Testis (tissue), 3 donors: Measurements from ENCODE around the gene PCSK4. TPM values are rescaled to one million over a fixed set of nuclear protein-coding genes. Genes with fewer than 3 reads are reported as not detected.
A peak's percentile ranks its signal among the peaks of the same experiment; 100 is the strongest.
"Not testable (repeated sequence)": the region's sequence is repeated elsewhere in the genome, so short reads cannot be mapped to it uniquely, and the experiment has no call there.

Experiments used
- DNase-seq: peaks from one replicate; pipeline ENCODE4 v3.0.0-alpha.2; 2019
- H3K27ac ChIP-seq, 2 donors: fragments of 200-600 bp; sonication (generic); one replicate each; pipeline ENCODE4 v1.5.1; 2019
- H3K27me3 ChIP-seq: fragments of 200-600 bp; sonication (generic); one replicate; pipeline ENCODE4 v1.5.1; 2019
- H3K36me3 ChIP-seq: fragments of 200-600 bp; sonication (generic); one replicate; pipeline ENCODE4 v1.5.1; 2017; ENCODE audit warnings: low read depth; ENCODE audit errors: missing control alignments
- H3K4me1 ChIP-seq: fragments of 200-600 bp; sonication (generic); one replicate; pipeline ENCODE4 v1.5.1; 2019
- H3K4me3 ChIP-seq, 2 donors: fragments of 200-600 bp; sonication (generic); one replicate each; pipeline ENCODE4 v1.5.1; 2017 to 2019
- H3K9me3 ChIP-seq: fragments of 200-600 bp; sonication (generic); one replicate; pipeline ENCODE4 v1.5.1; 2017
- CTCF ChIP-seq, 3 experiments: fragments of 450-650 bp in 2 of 3; fragments of 200-600 bp in 1 of 3; sonication (generic) in 1 of 3; IDR thresholded peaks; one replicate each; pipeline ENCODE4 v1.5.1; 2016 to 2019; ENCODE audit warnings: antibody characterized with exemption in 3 of 3, mild to moderate bottlenecking in 2 of 3, moderate library complexity in 1 of 3
- POLR2A ChIP-seq: fragments of 450-650 bp; IDR thresholded peaks from one replicate; pipeline ENCODE4 v1.6.1; 2017; ENCODE audit warnings: antibody characterized with exemption, mild to moderate bottlenecking, moderate library complexity
- WGBS, 2 donors: methylation state at CpG; one replicate each; pipeline ENCODE4 v1.1.5; 2018; 5-methylcytosine and 5-hydroxymethylcytosine counted together
- intact Hi-C: fragments of 100-400 bp; cut with DNase I; formaldehyde crosslinking; loops from one replicate; pipeline ENCODE4 v1.15.1; 2023; ENCODE audit warnings: low total_unique reads
- polyA plus RNA-seq: library from polyadenylated mRNA; stranded (reverse); fragments of 350-450 nt; fragmentation: Illumina TruSeq; extraction: RNeasy Lipid Tissue Mini Kit (QIAGEN cat#74804); gene quantifications from one replicate; pipeline ENCODE4 v1.2.3, GENCODE V29; 2014; ENCODE audit warnings: low read depth, low replicate concordance; ENCODE audit not compliant: insufficient read depth
- total RNA-seq, 2 donors: library from RNA; depleted of rRNA; stranded (reverse); fragments of >200 nt; gene quantifications; one replicate each; pipeline ENCODE4 v1.2.3, GENCODE V29; 2016

The PCSK4 gene
- total and polyA plus RNA-seq, 3 donors from 2014 or later, result 108 to 203 (median 179) TPM

- Histone ChIP-seq H3K27ac (no peak overlapping the region), H3K4me1 (peaks cover 14% of the 10 kb centered on the region), H3K9me3 (no peaks in the 10 kb centered on the region), H3K27me3 (no peaks in the 10 kb centered on the region), H3K4me3 (no peak overlapping the region), H3K36me3 (no peaks in the 10 kb centered on the region)
- no peak for DNase-seq
- intact Hi-C loops, result no loop called here
- WGBS, 2 donors, result 78 to 82% methylated on average over 25 to 37 of the region's 37 CpGs
- TF ChIP-seq CTCF (IDR thresholded peaks at IDR 0.05) (no peak), POLR2A (no peak)
Observed at GRCh38 chr19:1482361-1483130, 7.6 kb downstream of the PCSK4 start.

- peaks cover 14% of the 10 kb centered on the region for H3K4me1 ChIP-seq
- no peak for DNase-seq
- H3K27me3 ChIP-seq, result no peaks in the 10 kb centered on the region
- intact Hi-C loops, result no loop called here
- TF ChIP-seq POLR2A (no peak), CTCF (IDR thresholded peaks at IDR 0.05) (no peak)
- WGBS, 2 donors, result 91 to 93% methylated on average over 5 to 36 of the region's 36 CpGs
- H3K27ac ChIP-seq, result no peak overlapping the region
- no peaks in the 10 kb centered on the region for H3K36me3 ChIP-seq
- H3K9me3 ChIP-seq, result no peaks in the 10 kb centered on the region
- no peak overlapping the region for H3K4me3 ChIP-seq
Observed at GRCh38 chr19:1481893-1482360, 8.2 kb downstream of the PCSK4 start.

GRCh38 chr19:1481224-1481892 is 8.8 kb downstream of the PCSK4 start:
- no peaks in the 10 kb centered on the region for H3K27me3 ChIP-seq
- no peaks in the 10 kb centered on the region for H3K36me3 ChIP-seq
- no peak overlapping the region for H3K4me3 ChIP-seq
- TF ChIP-seq CTCF (IDR thresholded peaks at IDR 0.05) (no peak), POLR2A (no peak)
- H3K4me1 ChIP-seq, result peaks cover 14% of the 10 kb centered on the region
- H3K9me3 ChIP-seq, result no peaks in the 10 kb centered on the region
- WGBS, 2 donors, result 90 to 92% methylated on average over 17 to 26 of the region's 26 CpGs
- intact Hi-C loops, result no loop called here
- no peak overlapping the region for H3K27ac ChIP-seq
- DNase-seq, result no peak

- Histone ChIP-seq H3K27me3 (no peaks in the 10 kb centered on the region), H3K4me1 (peaks cover 14% of the 10 kb centered on the region), H3K4me3 (peak within 1 kb of the TSS; percentile 89 to 98), H3K27ac (peak within 1 kb of the TSS; percentile 61 to 62), H3K9me3 (no peaks in the 10 kb centered on the region), H3K36me3 (no peaks in the 10 kb centered on the region)
- intact Hi-C loops, result no loop called here
- no peak for TF ChIP-seq CTCF (IDR thresholded peaks at IDR 0.05)
- no peak for TF ChIP-seq POLR2A
- peak; percentile 97 for DNase-seq
- 1 to 2% methylated on average over 4 to 71 of the region's 71 CpGs for WGBS, 2 donors
Observed at GRCh38 chr19:1478934-1479707, 11.0 kb downstream of the PCSK4 start, which contains the start of gene C19orf25. C19orf25 (minus strand) TSS chr19:1479215; CDS start chr19:1478903, 312 bp downstream.

- intact Hi-C loops, result not testable (repeated sequence)
Observed at GRCh38 chr19:1477056-1477455, 13.1 kb downstream of the PCSK4 start.

More at GRCh38 chr19:1477056-1477455, 13.1 kb downstream of the PCSK4 start:
- H3K9me3 ChIP-seq, H3K36me3 ChIP-seq, H3K27me3 ChIP-seq, H3K4me3 ChIP-seq, H3K27ac ChIP-seq, DNase-seq: not testable (repeated sequence)
- H3K4me1 ChIP-seq, result peaks cover 14% of the 10 kb centered on the region
- whole genome bisulfite sequencing, 2 donors, result 80 to 86% methylated on average over 9 of the region's 9 CpGs
